ENCODE data around the gene KIZ. TPM values are rescaled to one million over a fixed set of nuclear protein-coding genes. Genes with fewer than 3 reads are reported as not detected.

KIZ gene
- total RNA-seq, 2 donors from 2014 or later, result 6.3 to 17.1 TPM

- no peak overlapping the region for H3K27ac ChIP-seq
Measured at GRCh38 chr20:21262812-21263211, 136.9 kb downstream of the KIZ start.

GRCh38 chr20:21265261-21266190, 139.6 kb downstream of the KIZ start:
- Histone ChIP-seq H3K36me3 (no peaks in the 10 kb centered on the region), H3K4me3 (no peak overlapping the region), H3K27me3 (no peaks in the 10 kb centered on the region), H3K9me3 (no peaks in the 10 kb centered on the region), H3K27ac (no peak overlapping the region), H3K4me1 (no peaks in the 10 kb centered on the region), H3K9ac (ENCODE audit: low read depth in 2 of 2, low read length in 2 of 2) (no peak overlapping the region)
- intact Hi-C loops (cut with DNase I), result no loop called here
- DNase-seq, result no peak
- TF ChIP-seq CTCF (IDR thresholded peaks at IDR 0.05), result no peak

More at GRCh38 chr20:21262812-21263211, 136.9 kb downstream of the KIZ start:
- Histone ChIP-seq H3K4me3 (no peak overlapping the region), H3K4me1 (no peaks in the 10 kb centered on the region), H3K9ac (ENCODE audit: low read depth in 2 of 2, low read length in 2 of 2) (no peak overlapping the region), H3K27me3 (no peaks in the 10 kb centered on the region), H3K9me3 (no peaks in the 10 kb centered on the region), H3K36me3 (no peaks in the 10 kb centered on the region)
- no peak for DNase-seq
- intact Hi-C loops (cut with DNase I), result no loop called here
- no peak for TF ChIP-seq CTCF (IDR thresholded peaks at IDR 0.05)

GRCh38 chr20:21266191-21266536, 140.3 kb downstream of the KIZ start:
- Histone ChIP-seq H3K27ac (no peak overlapping the region), H3K9me3 (no peaks in the 10 kb centered on the region), H3K36me3 (no peaks in the 10 kb centered on the region), H3K9ac (ENCODE audit: low read depth in 2 of 2, low read length in 2 of 2) (no peak overlapping the region), H3K27me3 (no peaks in the 10 kb centered on the region), H3K4me1 (no peaks in the 10 kb centered on the region), H3K4me3 (no peak overlapping the region)
- TF ChIP-seq CTCF (IDR thresholded peaks at IDR 0.05), result no peak
- DNase-seq, result no peak
- intact Hi-C loops (cut with DNase I), result no loop called here

- no peak for TF ChIP-seq CTCF (IDR thresholded peaks at IDR 0.05)
- Histone ChIP-seq H3K27me3 (no peaks in the 10 kb centered on the region), H3K9ac (ENCODE audit: low read depth in 2 of 2, low read length in 2 of 2) (no peak overlapping the region), H3K4me3 (no peak overlapping the region), H3K36me3 (no peaks in the 10 kb centered on the region), H3K9me3 (no peaks in the 10 kb centered on the region), H3K4me1 (no peaks in the 10 kb centered on the region), H3K27ac (no peak overlapping the region)
- intact Hi-C loops (cut with DNase I), result no loop called here
- DNase-seq, result no peak
Measured at GRCh38 chr20:21269772-21270171, 143.9 kb downstream of the KIZ start.

- Histone ChIP-seq H3K27ac (no peak overlapping the region), H3K27me3 (no peaks in the 10 kb centered on the region), H3K9me3 (no peaks in the 10 kb centered on the region), H3K9ac (ENCODE audit: low read depth in 2 of 2, low read length in 2 of 2) (no peak overlapping the region), H3K4me1 (no peaks in the 10 kb centered on the region), H3K36me3 (no peaks in the 10 kb centered on the region), H3K4me3 (no peak overlapping the region)
- intact Hi-C loops (cut with DNase I), result no loop called here
- TF ChIP-seq CTCF (IDR thresholded peaks at IDR 0.05), result no peak
- no peak for DNase-seq
Measured at GRCh38 chr20:21270806-21271205, 144.9 kb downstream of the KIZ start.
